KMS-11 (cell line): Measurements from ENCODE around the gene SLC6A16.

Source experiments
- H2AFZ ChIP-seq: fragments of 200-600 bp; sonication (generic); 2 replicates; pipeline ENCODE4 v1.6.1; 2016; ENCODE audit warnings: antibody characterized with exemption, mixed run types, low read depth
- H3K27ac ChIP-seq: fragments of 200-600 bp; sonication (generic); 2 replicates; pipeline ENCODE4 v1.6.1; 2016; ENCODE audit warnings: mild to moderate bottlenecking, mixed run types
- H3K27me3 ChIP-seq: fragments of 200-600 bp; sonication (generic); 2 replicates; pipeline ENCODE4 v1.6.1; 2017; ENCODE audit warnings: mild to moderate bottlenecking, low read depth, mixed run types, moderate library complexity; ENCODE audit not compliant: insufficient read depth
- H3K36me3 ChIP-seq: fragments of 200-600 bp; sonication (generic); 2 replicates; pipeline ENCODE4 v1.6.1; 2017; ENCODE audit warnings: mild to moderate bottlenecking, mixed run types; ENCODE audit not compliant: insufficient read depth
- H3K4me1 ChIP-seq: fragments of 200-600 bp; sonication (generic); 2 replicates; pipeline ENCODE4 v1.6.1; 2016; ENCODE audit warnings: mild to moderate bottlenecking, low read depth, mixed run types; ENCODE audit not compliant: poor library complexity, severe bottlenecking
- H3K4me2 ChIP-seq: fragments of 200-600 bp; sonication (generic); 2 replicates; pipeline ENCODE4 v1.7.0; 2016; ENCODE audit warnings: mild to moderate bottlenecking, mixed run types
- H3K4me3 ChIP-seq: fragments of 200-600 bp; sonication (generic); IDR thresholded peaks from 2 replicates; pipeline ENCODE4 v1.6.1; 2017; ENCODE audit warnings: low read depth, low read length, mixed read lengths; ENCODE audit not compliant: insufficient read depth
- H3K79me2 ChIP-seq: fragments of 200-600 bp; sonication (generic); 2 replicates; pipeline ENCODE4 v1.6.1; 2016; ENCODE audit warnings: low read depth, mixed run types; ENCODE audit not compliant: insufficient read depth
- H3K9ac ChIP-seq: fragments of 200-600 bp; sonication (generic); 2 replicates; pipeline ENCODE4 v1.6.1; 2016; ENCODE audit warnings: mild to moderate bottlenecking, mixed run types
- H4K20me1 ChIP-seq: fragments of 200-600 bp; sonication (generic); 2 replicates; pipeline ENCODE4 v1.6.1; 2016; ENCODE audit warnings: mild to moderate bottlenecking, mixed run types; ENCODE audit not compliant: insufficient read depth
- TF ChIP-seq, protein P1 (sequence below): fragments of 200-600 bp; sonication (generic); conservative IDR thresholded peaks from 2 replicates; pipeline ENCODE4 v1.6.1; 2017; ENCODE audit warnings: low read depth, mild to moderate bottlenecking, antibody characterized with exemption, low read length, moderate library complexity, mixed read lengths

SLC6A16 gene

GRCh38 chr19:49364083-49364737, 39.2 kb upstream of the SLC6A16 start:
- no peaks in the 10 kb centered on the region for H3K36me3 ChIP-seq
- peak overlapping the region; percentile 83 for H3K4me2 ChIP-seq
- no peaks in the 10 kb centered on the region for H3K79me2 ChIP-seq
- H3K4me3 ChIP-seq, result no peak overlapping the region
- peaks cover 76% of the 10 kb centered on the region for H3K27me3 ChIP-seq
- H3K4me1 ChIP-seq, result peaks cover 13% of the 10 kb centered on the region
- TF ChIP-seq, protein P1, sequence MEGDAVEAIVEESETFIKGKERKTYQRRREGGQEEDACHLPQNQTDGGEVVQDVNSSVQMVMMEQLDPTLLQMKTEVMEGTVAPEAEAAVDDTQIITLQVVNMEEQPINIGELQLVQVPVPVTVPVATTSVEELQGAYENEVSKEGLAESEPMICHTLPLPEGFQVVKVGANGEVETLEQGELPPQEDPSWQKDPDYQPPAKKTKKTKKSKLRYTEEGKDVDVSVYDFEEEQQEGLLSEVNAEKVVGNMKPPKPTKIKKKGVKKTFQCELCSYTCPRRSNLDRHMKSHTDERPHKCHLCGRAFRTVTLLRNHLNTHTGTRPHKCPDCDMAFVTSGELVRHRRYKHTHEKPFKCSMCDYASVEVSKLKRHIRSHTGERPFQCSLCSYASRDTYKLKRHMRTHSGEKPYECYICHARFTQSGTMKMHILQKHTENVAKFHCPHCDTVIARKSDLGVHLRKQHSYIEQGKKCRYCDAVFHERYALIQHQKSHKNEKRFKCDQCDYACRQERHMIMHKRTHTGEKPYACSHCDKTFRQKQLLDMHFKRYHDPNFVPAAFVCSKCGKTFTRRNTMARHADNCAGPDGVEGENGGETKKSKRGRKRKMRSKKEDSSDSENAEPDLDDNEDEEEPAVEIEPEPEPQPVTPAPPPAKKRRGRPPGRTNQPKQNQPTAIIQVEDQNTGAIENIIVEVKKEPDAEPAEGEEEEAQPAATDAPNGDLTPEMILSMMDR, result no peak
- peak overlapping the region; percentile 67; the same call in 1 of the 2 replicates for H2AFZ ChIP-seq
- H4K20me1 ChIP-seq, result no peaks in the 10 kb centered on the region
- H3K9ac ChIP-seq, result no peak overlapping the region
- no peak overlapping the region for H3K27ac ChIP-seq

- TF ChIP-seq, protein P1, result no peak
- peak within 1 kb of the TSS; percentile 83 for H3K4me2 ChIP-seq
- H3K4me1 ChIP-seq, result peaks cover 13% of the 10 kb centered on the region
- H3K9ac ChIP-seq, result no peak within 1 kb of the TSS
- H3K36me3 ChIP-seq, result no peaks in the 10 kb centered on the region
- H4K20me1 ChIP-seq, result no peaks in the 10 kb centered on the region
- H3K4me3 ChIP-seq, result no peak within 1 kb of the TSS
- peaks cover 75% of the 10 kb centered on the region for H3K27me3 ChIP-seq
- H2AFZ ChIP-seq, result peak within 1 kb of the TSS; percentile 67; the same call in 1 of the 2 replicates
- H3K79me2 ChIP-seq, result no peaks in the 10 kb centered on the region
- H3K27ac ChIP-seq, result no peak within 1 kb of the TSS
Observed at GRCh38 chr19:49363268-49364082, 38.5 kb upstream of the SLC6A16 start, which contains the start of gene DKKL1. Gene DKKL1, plus strand, starts transcription at chr19:49363877. Its CDS starts 122 bp downstream, at chr19:49363999.

DNA sequence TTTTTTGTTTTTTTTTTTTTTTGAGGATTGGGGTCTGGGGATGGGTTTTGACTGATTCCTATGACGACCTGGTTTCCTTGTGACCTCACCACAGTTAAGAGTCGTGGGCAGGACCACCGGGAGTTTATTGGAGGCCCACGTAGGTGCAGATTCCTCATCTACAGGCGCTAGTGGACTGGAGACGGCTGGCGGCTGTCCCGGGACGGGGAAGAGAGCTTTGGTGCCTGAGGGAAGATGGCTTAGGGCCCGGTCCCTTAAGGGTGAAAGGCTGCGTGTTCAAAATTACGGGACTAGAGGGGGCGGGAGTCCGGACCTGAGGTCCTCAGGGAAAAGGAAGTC, 37.9 kb upstream of the SLC6A16 start:
- no peaks in the 10 kb centered on the region for H4K20me1 ChIP-seq
- peak overlapping the region; percentile 19; the same call in 1 of the 2 replicates for H2AFZ ChIP-seq
- H3K27me3 ChIP-seq, result peaks cover 75% of the 10 kb centered on the region
- H3K9ac ChIP-seq, result no peak overlapping the region
- no peaks in the 10 kb centered on the region for H3K36me3 ChIP-seq
- H3K4me2 ChIP-seq, result peak overlapping the region; percentile 18; the same call in 1 of the 2 replicates
- no peak overlapping the region for H3K27ac ChIP-seq
- H3K4me3 ChIP-seq, result no peak overlapping the region
- H3K79me2 ChIP-seq, result no peaks in the 10 kb centered on the region
- TF ChIP-seq, protein P1, result no peak
- peaks cover 13% of the 10 kb centered on the region for H3K4me1 ChIP-seq

DNA sequence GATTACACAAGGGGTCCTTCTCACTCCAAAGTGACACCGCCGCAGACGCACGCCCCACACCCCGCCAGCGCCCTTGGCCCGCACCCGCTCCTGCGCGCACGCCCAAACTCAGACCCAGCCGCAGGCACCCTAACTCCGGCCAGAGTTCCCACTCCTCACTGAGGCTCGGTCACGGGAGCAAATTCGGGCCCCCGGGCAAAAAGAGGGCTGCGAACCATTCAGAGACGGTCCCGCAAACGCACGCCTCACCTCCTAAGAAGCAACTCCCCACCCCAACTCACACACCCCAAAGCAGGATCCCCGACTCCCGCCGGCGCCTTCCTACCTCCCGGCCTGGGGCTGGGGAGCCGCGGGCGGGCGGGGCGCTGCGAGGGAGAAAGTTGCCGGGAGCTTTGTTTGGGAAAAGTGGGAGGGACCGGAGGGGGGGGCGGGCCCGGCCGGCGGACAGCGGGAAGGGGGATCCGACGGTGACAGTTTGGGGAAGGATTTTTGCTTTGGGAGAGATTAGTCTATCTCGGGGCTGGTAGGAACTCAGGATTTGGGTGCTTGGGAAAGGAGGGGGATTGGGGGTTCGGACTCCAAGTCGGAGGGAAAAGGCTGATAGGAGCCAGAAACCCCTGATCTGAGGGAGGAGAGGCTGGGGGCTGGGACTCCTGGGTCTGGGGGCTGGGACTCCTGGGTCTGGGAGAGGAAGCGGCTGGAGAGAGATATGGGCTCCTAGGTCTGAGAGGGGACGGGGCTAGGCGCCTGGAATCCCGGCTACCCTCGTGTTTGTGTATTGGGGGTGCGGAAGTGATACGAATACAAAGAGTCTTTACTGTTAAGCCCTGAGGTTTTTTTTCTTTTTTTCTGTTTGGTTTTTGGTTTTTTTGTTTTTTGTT, 37.3 kb upstream of the SLC6A16 start, which contains the start of gene TEAD2:
TEAD2 (minus strand) TSS at position 369 of the 881 bp plus-strand sequence. CDS start 2,341 bp downstream, outside the sequence.
- peaks cover 10% of the 10 kb centered on the region for H3K4me1 ChIP-seq
- H3K27me3 ChIP-seq, result peaks cover 76% of the 10 kb centered on the region
- no peak within 1 kb of the TSS for H3K9ac ChIP-seq
- H2AFZ ChIP-seq, result peak within 1 kb of the TSS; percentile 19; the same call in 1 of the 2 replicates
- no peaks in the 10 kb centered on the region for H4K20me1 ChIP-seq
- TF ChIP-seq, protein P1, result no peak
- no peaks in the 10 kb centered on the region for H3K36me3 ChIP-seq
- no peak within 1 kb of the TSS for H3K4me3 ChIP-seq
- no peak within 1 kb of the TSS for H3K27ac ChIP-seq
- H3K4me2 ChIP-seq, result peak within 1 kb of the TSS; percentile 18; the same call in 1 of the 2 replicates
- no peaks in the 10 kb centered on the region for H3K79me2 ChIP-seq
